HEK293T (cell line): ENCODE data around the gene ALKBH3.

Source experiments
- ARNT ChIP-seq: fragments of 450-650 bp; IDR thresholded peaks from 2 replicates; pipeline ENCODE4 v1.6.1; 2017; ENCODE audit warnings: mild to moderate bottlenecking
- BHLHE40 ChIP-seq: fragments of 450-650 bp; IDR thresholded peaks from 2 replicates; pipeline ENCODE4 v1.6.1; 2016; ENCODE audit warnings: mild to moderate bottlenecking, moderate library complexity, borderline replicate concordance
- CTBP1 ChIP-seq: fragments of 450-650 bp; IDR thresholded peaks from 2 replicates; pipeline ENCODE4 v1.6.1; 2016; ENCODE audit warnings: borderline replicate concordance
- ELF4 ChIP-seq: fragments of 450-650 bp; IDR thresholded peaks from 2 replicates; pipeline ENCODE4 v1.6.1; 2017; ENCODE audit warnings: antibody characterized with exemption
- FOXA1 ChIP-seq: fragments of 450-650 bp; IDR thresholded peaks from 2 replicates; pipeline ENCODE4 v1.6.1; 2016; ENCODE audit warnings: mild to moderate bottlenecking
- FOXK2 ChIP-seq: fragments of 450-650 bp; IDR thresholded peaks from 2 replicates; pipeline ENCODE4 v1.6.1; 2016; ENCODE audit warnings: mild to moderate bottlenecking
- FOXM1 ChIP-seq: fragments of 450-650 bp; IDR thresholded peaks from 2 replicates; pipeline ENCODE4 v1.6.1; 2017; ENCODE audit warnings: mild to moderate bottlenecking, borderline replicate concordance
- L3MBTL2 ChIP-seq: fragments of 450-650 bp; conservative IDR thresholded peaks from 2 replicates; pipeline ENCODE4 v1.6.1; 2016; ENCODE audit warnings: mild to moderate bottlenecking
- NFRKB ChIP-seq: fragments of 450-650 bp; IDR thresholded peaks from 2 replicates; pipeline ENCODE4 v1.6.1; 2016; ENCODE audit warnings: mild to moderate bottlenecking, moderate library complexity
- SP1 ChIP-seq: fragments of 450-650 bp; IDR thresholded peaks from 2 replicates; pipeline ENCODE4 v1.6.1; 2017
- SUZ12 ChIP-seq: fragments of 450-650 bp; IDR thresholded peaks from 2 replicates; pipeline ENCODE4 v1.6.1; 2016; ENCODE audit warnings: mild to moderate bottlenecking
- TARDBP ChIP-seq: fragments of 450-650 bp; IDR thresholded peaks from 2 replicates; pipeline ENCODE4 v1.6.1; 2016
- ZNF384 ChIP-seq: fragments of 450-650 bp; IDR thresholded peaks from 2 replicates; pipeline ENCODE4 v1.6.1; 2016

- TF ChIP-seq CTBP1 (no peak), TARDBP (no peak), FOXM1 (no peak), NFRKB (no peak), FOXA1 (no peak), L3MBTL2 (no peak), ELF4 (no peak), SUZ12 (no peak), ZNF384 (no peak), ARNT (no peak), FOXK2 (no peak), BHLHE40 (no peak), SP1 (no peak)
Measured at GRCh38 chr11:43933226-43933607, 52.6 kb downstream of the ALKBH3 start.
